SK-N-SH (cell line): ENCODE results near the gene ELL3. TPM values are rescaled to one million over a fixed set of nuclear protein-coding genes. Genes with fewer than 3 reads are reported as not detected.
A peak's percentile ranks its signal among the peaks of the same experiment; 100 is the strongest.

Experiments
- CTCF ChIA-PET: fragments of 300-600, 350-600 bp; formaldehyde crosslinking; extraction: SDS; loops from one replicate; lab custom pipeline; 2021; lab: Yijun Ruan, JAX
- POLR2A ChIA-PET: fragments of 350-600 bp; sonication (Branson Sonifier 250); formaldehyde crosslinking; extraction: SDS; loops from one replicate; lab custom pipeline; 2020; ENCODE audit warnings: antibody characterized with exemption, inconsistent platforms; lab: Yijun Ruan, JAX
- DNase-seq: peaks from one replicate; pipeline ENCODE4 v3.0.0; 2012
- H2AFZ ChIP-seq: fragments of 200-600 bp; sonication (generic); 2 replicates; pipeline ENCODE4 v1.8.1; 2016; ENCODE audit warnings: antibody characterized with exemption, mild to moderate bottlenecking, low read depth
- H3F3A ChIP-seq: fragments of 200-600 bp; sonication (generic); replicated peaks from 2 replicates; pipeline ENCODE3; 2016; ENCODE audit warnings: antibody characterized with exemption, mild to moderate bottlenecking; ENCODE audit not compliant: insufficient read depth
- H3K27ac ChIP-seq, 2 experiments: fragments of 200-500 bp in 1 of 2; fragments of 200-600 bp in 1 of 2; sonication (Bioruptor generic) in 1 of 2; sonication (generic), shearing (Covaris generic) in 1 of 2; 2 replicates each; pipeline versions ENCODE4 v1.5.1 to v1.6.1; 2014 to 2016; ENCODE audit warnings: low read depth in 2 of 2, inconsistent platforms in 1 of 2, low read length in 1 of 2, mild to moderate bottlenecking in 1 of 2, mixed read lengths in 1 of 2
- H3K27me3 ChIP-seq: fragments of 200-600 bp; sonication (generic), shearing (Covaris generic); 2 replicates; pipeline ENCODE4 v1.6.1; 2016; ENCODE audit warnings: mixed run types; ENCODE audit not compliant: insufficient read depth
- H3K36me3 ChIP-seq, 2 experiments: fragments of 200-500 bp in 1 of 2; fragments of 200-600 bp in 1 of 2; sonication (Bioruptor generic) in 1 of 2; sonication (generic) in 1 of 2; replicated peaks in 1 of 2; 2 replicates each; pipeline versions ENCODE3 to v1.5.1; 2014 to 2016; ENCODE audit warnings: low read length in 1 of 2, mild to moderate bottlenecking in 1 of 2; ENCODE audit not compliant: insufficient read depth in 2 of 2, control insufficient read depth in 1 of 2
- H3K4me1 ChIP-seq, 2 experiments: fragments of 200-500 bp in 1 of 2; fragments of 200-600 bp in 1 of 2; sonication (Bioruptor generic) in 1 of 2; sonication (generic), shearing (Covaris generic) in 1 of 2; 2 replicates each; pipeline versions ENCODE4 v1.5.1 to v1.6.1; 2014 to 2016; ENCODE audit warnings: low read depth in 1 of 2, low read length in 1 of 2, mixed run types in 1 of 2; ENCODE audit not compliant: insufficient read depth in 2 of 2, control insufficient read depth in 1 of 2
- H3K4me2 ChIP-seq: fragments of 200-600 bp; sonication (generic), shearing (Covaris generic); 2 replicates; pipeline ENCODE4 v1.6.1; 2017; ENCODE audit warnings: mixed run types
- H3K4me3 ChIP-seq, 2 experiments: fragments of 200-500 bp in 1 of 2; fragments of 200-600 bp in 1 of 2; sonication (Bioruptor generic) in 1 of 2; sonication (generic), shearing (Covaris generic) in 1 of 2; 2 replicates each; pipeline versions ENCODE4 v1.5.1 to v1.8.1; 2014 to 2016; ENCODE audit warnings: low read depth in 2 of 2, inconsistent platforms in 1 of 2, low read length in 1 of 2, mild to moderate bottlenecking in 1 of 2, mixed read lengths in 1 of 2, moderate library complexity in 1 of 2
- H3K79me2 ChIP-seq: fragments of 200-600 bp; sonication (generic); 2 replicates; pipeline ENCODE4 v1.8.1; 2017; ENCODE audit warnings: mild to moderate bottlenecking; ENCODE audit not compliant: insufficient read depth
- H3K9ac ChIP-seq: fragments of 200-600 bp; sonication (generic); 2 replicates; pipeline ENCODE4 v1.6.1; 2017; ENCODE audit warnings: mixed run types
- H3K9me2 ChIP-seq: fragments of 200-600 bp; sonication (generic); 2 replicates; pipeline ENCODE4 v1.6.1; 2017; ENCODE audit warnings: mixed run types
- H3K9me3 ChIP-seq: fragments of 200-600 bp; sonication (generic); 2 replicates; pipeline ENCODE4 v1.6.1; 2017; ENCODE audit warnings: mixed run types, mild to moderate bottlenecking, moderate library complexity
- H4K20me1 ChIP-seq: fragments of 200-600 bp; sonication (generic); 2 replicates; pipeline ENCODE4 v1.6.1; 2017; ENCODE audit warnings: mild to moderate bottlenecking, mixed run types; ENCODE audit not compliant: insufficient read depth
- FOSL2 ChIP-seq: IDR thresholded peaks from 2 replicates; pipeline ENCODE4 v1.4.0; 2012; ENCODE audit warnings: low read depth, mild to moderate bottlenecking, moderate library complexity, borderline replicate concordance
- FOXJ3 ChIP-seq: sonication (generic); formaldehyde crosslinking; IDR thresholded peaks from 2 replicates; pipeline ENCODE4 v1.5.1; 2020; ENCODE audit warnings: mild to moderate bottlenecking, missing genetic modification reagents
- GABPA ChIP-seq: IDR thresholded peaks from 2 replicates; pipeline ENCODE4 v1.4.0; 2012; ENCODE audit warnings: low read depth, mild to moderate bottlenecking
- GATA2 ChIP-seq: sonication (generic); formaldehyde crosslinking; IDR thresholded peaks from 2 replicates; pipeline ENCODE4 v1.5.0; 2020; ENCODE audit warnings: mild to moderate bottlenecking, missing genetic modification reagents
- JUND ChIP-seq: IDR thresholded peaks from 2 replicates; pipeline ENCODE4 v1.4.0; 2012
- NFIC ChIP-seq: IDR thresholded peaks from 2 replicates; pipeline ENCODE4 v1.4.0; 2012; ENCODE audit warnings: borderline replicate concordance
- RAD21 ChIP-seq: IDR thresholded peaks from 2 replicates; pipeline ENCODE4 v1.6.1; 2012; ENCODE audit warnings: mild to moderate bottlenecking, low read length
- SIN3A ChIP-seq: IDR thresholded peaks from 2 replicates; pipeline ENCODE4 v1.6.1; 2012; ENCODE audit warnings: low read depth, mild to moderate bottlenecking, low read length, moderate library complexity, borderline replicate concordance
- TAF1 ChIP-seq: IDR thresholded peaks from 2 replicates; pipeline ENCODE4 v1.6.1; 2012; ENCODE audit warnings: low read depth, mild to moderate bottlenecking, low read length, moderate library complexity, borderline replicate concordance
- TCF12 ChIP-seq: IDR thresholded peaks from 2 replicates; pipeline ENCODE4 v1.4.0; 2012
- YY1 ChIP-seq: IDR thresholded peaks from 2 replicates; pipeline ENCODE4 v1.4.0; 2012; ENCODE audit warnings: low read depth, mild to moderate bottlenecking
- WGBS: methylation state at CpG from one replicate; pipeline ENCODE4 v1.1.6; 2017; ENCODE audit warnings: low lambda C conversion rate; 5-methylcytosine and 5-hydroxymethylcytosine counted together
- polyA plus RNA-seq, 3 experiments: library from polyadenylated mRNA; depleted of rRNA; stranded (reverse); fragments of >200 nt; gene quantifications; 2 replicates each; pipeline ENCODE4 v1.2.3, GENCODE V29; 2012
- TF ChIP-seq, protein P1 (sequence below): fragments of 200-600 bp; sonication (generic); IDR thresholded peaks from 2 replicates; pipeline ENCODE4 v1.6.1; 2017; ENCODE audit warnings: antibody characterized with exemption, mild to moderate bottlenecking, moderate library complexity
- TF ChIP-seq, protein P2 (sequence below): fragments of 150-350 bp; IDR thresholded peaks from 2 replicates; pipeline ENCODE4 v1.6.1; 2016; ENCODE audit warnings: mild to moderate bottlenecking, low read depth, low read length
- TF ChIP-seq, protein P3 (sequence below): IDR thresholded peaks from 2 replicates; pipeline ENCODE4 v1.4.0; 2012; ENCODE audit warnings: low read depth

Gene ELL3
- polyA plus RNA-seq, 1 of the 3 experiments (the other 2 are of a cell fraction): 0.67 TPM

DNA sequence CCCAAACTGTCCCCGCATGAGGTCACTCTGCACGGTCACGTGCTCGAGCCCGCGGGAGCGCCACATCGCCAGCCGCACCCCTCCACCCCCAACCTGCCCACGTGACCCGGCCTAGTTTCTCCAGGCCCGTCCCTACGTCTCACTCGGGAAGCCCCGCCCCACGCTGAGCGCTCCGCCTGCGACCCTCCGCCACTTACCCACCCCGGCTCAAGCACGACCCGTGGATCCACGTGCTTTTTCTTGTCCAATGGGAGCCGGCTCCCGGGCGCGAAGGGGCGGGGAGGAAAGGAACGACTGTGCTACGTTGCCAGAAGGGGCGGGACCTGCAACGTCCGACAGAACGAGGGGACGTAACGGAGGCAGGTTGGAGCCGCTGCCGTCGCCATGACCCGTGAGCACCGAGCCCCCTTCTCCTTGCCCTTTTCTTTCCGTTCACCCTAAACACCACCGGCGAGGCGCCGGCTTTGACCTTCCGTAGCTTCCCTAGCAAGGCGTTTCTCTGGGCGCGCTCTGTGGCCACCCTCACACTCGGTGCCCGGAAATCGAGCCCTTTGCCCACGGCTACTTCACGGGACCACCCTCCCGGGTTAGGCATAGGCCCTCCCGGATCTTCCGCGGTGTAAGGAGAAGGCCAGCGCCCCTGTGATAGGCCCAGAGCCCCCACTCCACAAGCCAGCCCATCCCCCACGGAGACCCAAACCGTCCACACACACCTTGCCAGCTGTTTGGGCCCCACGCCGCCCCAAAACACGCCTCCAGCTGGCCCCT, 15.4 kb upstream of the ELL3 start, which contains the start of gene SERF2 (continued):
- TF ChIP-seq, protein P1, sequence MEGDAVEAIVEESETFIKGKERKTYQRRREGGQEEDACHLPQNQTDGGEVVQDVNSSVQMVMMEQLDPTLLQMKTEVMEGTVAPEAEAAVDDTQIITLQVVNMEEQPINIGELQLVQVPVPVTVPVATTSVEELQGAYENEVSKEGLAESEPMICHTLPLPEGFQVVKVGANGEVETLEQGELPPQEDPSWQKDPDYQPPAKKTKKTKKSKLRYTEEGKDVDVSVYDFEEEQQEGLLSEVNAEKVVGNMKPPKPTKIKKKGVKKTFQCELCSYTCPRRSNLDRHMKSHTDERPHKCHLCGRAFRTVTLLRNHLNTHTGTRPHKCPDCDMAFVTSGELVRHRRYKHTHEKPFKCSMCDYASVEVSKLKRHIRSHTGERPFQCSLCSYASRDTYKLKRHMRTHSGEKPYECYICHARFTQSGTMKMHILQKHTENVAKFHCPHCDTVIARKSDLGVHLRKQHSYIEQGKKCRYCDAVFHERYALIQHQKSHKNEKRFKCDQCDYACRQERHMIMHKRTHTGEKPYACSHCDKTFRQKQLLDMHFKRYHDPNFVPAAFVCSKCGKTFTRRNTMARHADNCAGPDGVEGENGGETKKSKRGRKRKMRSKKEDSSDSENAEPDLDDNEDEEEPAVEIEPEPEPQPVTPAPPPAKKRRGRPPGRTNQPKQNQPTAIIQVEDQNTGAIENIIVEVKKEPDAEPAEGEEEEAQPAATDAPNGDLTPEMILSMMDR: no peak
- TF ChIP-seq, protein P2, sequence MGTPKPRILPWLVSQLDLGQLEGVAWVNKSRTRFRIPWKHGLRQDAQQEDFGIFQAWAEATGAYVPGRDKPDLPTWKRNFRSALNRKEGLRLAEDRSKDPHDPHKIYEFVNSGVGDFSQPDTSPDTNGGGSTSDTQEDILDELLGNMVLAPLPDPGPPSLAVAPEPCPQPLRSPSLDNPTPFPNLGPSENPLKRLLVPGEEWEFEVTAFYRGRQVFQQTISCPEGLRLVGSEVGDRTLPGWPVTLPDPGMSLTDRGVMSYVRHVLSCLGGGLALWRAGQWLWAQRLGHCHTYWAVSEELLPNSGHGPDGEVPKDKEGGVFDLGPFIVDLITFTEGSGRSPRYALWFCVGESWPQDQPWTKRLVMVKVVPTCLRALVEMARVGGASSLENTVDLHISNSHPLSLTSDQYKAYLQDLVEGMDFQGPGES: no peak
- TF ChIP-seq TAF1 (peak; percentile 66; the same call in 1 of the 2 replicates), FOXJ3 (CRISPR knock-in tag) (no peak), GATA2 (CRISPR knock-in tag) (no peak), SIN3A (peak; percentile 15; the same call in 1 of the 2 replicates)
- TF ChIP-seq, protein P3, sequence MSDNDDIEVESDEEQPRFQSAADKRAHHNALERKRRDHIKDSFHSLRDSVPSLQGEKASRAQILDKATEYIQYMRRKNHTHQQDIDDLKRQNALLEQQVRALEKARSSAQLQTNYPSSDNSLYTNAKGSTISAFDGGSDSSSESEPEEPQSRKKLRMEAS: peak; percentile 95
- TF ChIP-seq, all 33 proteins: peak for 11

DNA sequence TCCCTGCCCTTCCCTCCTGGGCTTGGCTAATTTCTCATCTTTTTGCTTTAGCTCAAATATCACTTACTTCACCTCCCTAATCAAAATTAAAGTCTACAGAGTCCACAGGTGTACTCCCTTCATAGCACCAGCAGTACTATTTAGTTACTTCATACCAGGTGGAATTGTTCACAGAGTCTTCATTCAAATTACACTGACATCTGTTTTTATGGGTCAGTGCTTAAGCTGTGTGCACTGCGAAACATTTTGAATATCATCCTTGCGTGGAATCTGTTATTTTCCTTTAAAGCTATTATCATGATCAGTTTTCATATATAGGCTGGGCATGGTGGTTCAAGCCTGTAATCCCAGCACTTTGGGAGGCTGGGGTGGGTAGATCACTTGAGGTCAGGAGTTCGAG, 12.6 kb upstream of the ELL3 start:
- peaks cover 11% of the 10 kb centered on the region in 2 experiments for H3K36me3 ChIP-seq
- H3K9me2 ChIP-seq: no peaks in the 10 kb centered on the region
- no peaks in the 10 kb centered on the region for H3K27me3 ChIP-seq
- H3K79me2 ChIP-seq: peaks cover 23% of the 10 kb centered on the region
- CTCF ChIA-PET: interaction anchor here (2.0 to 3.0 kb wide), 2 partner anchors 14 to 19 kb away, joined by 5 to 13 read pairs; no protein-coding TSS in a partner anchor
- peaks cover 12% of the 10 kb centered on the region for H3F3A ChIP-seq
- POLR2A ChIA-PET: interaction anchor here (1.3 kb wide), 1 partner anchor 13 kb away, joined by 3 read pairs; the partner anchor contains the start of gene ELL3
- 96% methylated on average over 3 of the region's 3 CpGs for WGBS
- no peak for DNase-seq
- H3K4me3 ChIP-seq: no peak overlapping the region
- H3K4me2 ChIP-seq: no peak overlapping the region
- no peak overlapping the region for H3K27ac ChIP-seq
- H2AFZ ChIP-seq: no peak overlapping the region
- peaks cover 8% of the 10 kb centered on the region; the same call in 1 of the 2 replicates for H4K20me1 ChIP-seq
- no peak overlapping the region for H3K9ac ChIP-seq
- H3K9me3 ChIP-seq: no peaks in the 10 kb centered on the region
- TF ChIP-seq RAD21: no peak
- no peak for TF ChIP-seq FOSL2
- TF ChIP-seq, protein P1: no peak
- TF ChIP-seq GABPA: no peak
- TF ChIP-seq YY1: no peak
- no peak for TF ChIP-seq NFIC
- no peak for TF ChIP-seq JUND
- TF ChIP-seq TCF12: no peak
- TF ChIP-seq, all 33 proteins: peak for 0
- peaks cover 12 to 13% of the 10 kb centered on the region in 2 experiments; a peak in 3 of 4 replicates for H3K4me1 ChIP-seq
